HepG2 (cell line): ENCODE measurements around the gene BMPR2. TPM values are rescaled to one million over a fixed set of nuclear protein-coding genes. Genes with fewer than 3 reads are reported as not detected.

Experiments used
- BHLHE40 ChIP-seq: IDR thresholded peaks from 2 replicates; pipeline ENCODE4 v1.6.1; 2011; ENCODE audit warnings: low read length, improper control_type of control experiment
- CEBPG ChIP-seq: IDR thresholded peaks from 2 replicates; pipeline ENCODE4 v1.6.1; 2016
- FOXP1 ChIP-seq, 2 experiments: fragments of 450-650 bp in 1 of 2; IDR thresholded peaks; 2 replicates each; pipeline ENCODE4 v1.6.1; 2017 to 2018; ENCODE audit warnings: antibody characterized with exemption in 1 of 2
- HNRNPLL ChIP-seq: fragments of 200-400 bp; formaldehyde crosslinking; IDR thresholded peaks from 2 replicates; pipeline ENCODE4 v1.6.1; 2017; ENCODE audit warnings: mild to moderate bottlenecking, low read depth, low read length; ENCODE audit not compliant: poor library complexity, severe bottlenecking
- MIER2 ChIP-seq: IDR thresholded peaks from 2 replicates; pipeline ENCODE4 v1.6.1; 2016; ENCODE audit warnings: missing biosample characterization, missing genetic modification reagents
- NFRKB ChIP-seq: fragments of 450-650 bp; IDR thresholded peaks from 2 replicates; pipeline ENCODE4 v1.6.1; 2017
- RXRB ChIP-seq: IDR thresholded peaks from 2 replicates; pipeline ENCODE4 v1.6.1; 2016; ENCODE audit warnings: borderline replicate concordance, missing genetic modification reagents, missing compliant biosample characterization
- SNAI1 ChIP-seq: sonication (generic); formaldehyde crosslinking; IDR thresholded peaks from 2 replicates; pipeline ENCODE4 v1.5.0; 2020; ENCODE audit warnings: mild to moderate bottlenecking, missing genetic modification reagents, borderline replicate concordance
- SRSF4 ChIP-seq: fragments of 200-400 bp; formaldehyde crosslinking; IDR thresholded peaks from one replicate; pipeline ENCODE4 v1.6.1; 2018; ENCODE audit warnings: mild to moderate bottlenecking, low read depth, low read length, moderate library complexity; ENCODE audit not compliant: poor library complexity, severe bottlenecking
- TARDBP ChIP-seq: sonication (generic); formaldehyde crosslinking; IDR thresholded peaks from 2 replicates; pipeline ENCODE4 v1.8.0; 2022; ENCODE audit warnings: mild to moderate bottlenecking, missing genetic modification reagents
- WIZ ChIP-seq: sonication (generic); formaldehyde crosslinking; IDR thresholded peaks from 2 replicates; pipeline ENCODE4 v1.5.1; 2020; ENCODE audit warnings: mild to moderate bottlenecking, missing genetic modification reagents
- ZBTB20 ChIP-seq: sonication (generic); formaldehyde crosslinking; IDR thresholded peaks from 2 replicates; pipeline ENCODE4 v1.8.1; 2023; ENCODE audit warnings: missing genetic modification reagents, low read depth, mild to moderate bottlenecking, borderline replicate concordance
- ZFP82 ChIP-seq: sonication (generic); formaldehyde crosslinking; IDR thresholded peaks from 2 replicates; pipeline ENCODE4 v1.5.1; 2020; ENCODE audit warnings: mild to moderate bottlenecking, missing genetic modification reagents, borderline replicate concordance
- ZMYM3 ChIP-seq: sonication (generic); formaldehyde crosslinking; IDR thresholded peaks from 2 replicates; pipeline ENCODE4 v1.5.1; 2020; ENCODE audit warnings: mild to moderate bottlenecking, missing genetic modification reagents
- ZNF274 ChIP-seq: sonication (generic); formaldehyde crosslinking; IDR thresholded peaks from 2 replicates; pipeline ENCODE4 v1.5.1; 2020; ENCODE audit warnings: mild to moderate bottlenecking, missing genetic modification reagents
- ZNF3 ChIP-seq: IDR thresholded peaks from 2 replicates; pipeline ENCODE4 v1.7.0; 2017; ENCODE audit warnings: inconsistent platforms
- ZNF329 ChIP-seq: sonication (generic); formaldehyde crosslinking; IDR thresholded peaks from 2 replicates; pipeline ENCODE4 v1.9.0; 2021; ENCODE audit warnings: low read depth, mild to moderate bottlenecking, missing genetic modification reagents
- ZNF362 ChIP-seq: sonication (generic); formaldehyde crosslinking; IDR thresholded peaks from 2 replicates; pipeline ENCODE4 v1.4.0; 2020; ENCODE audit warnings: missing genetic modification reagents, mild to moderate bottlenecking, borderline replicate concordance
- ZNF564 ChIP-seq: sonication (generic); formaldehyde crosslinking; IDR thresholded peaks from 2 replicates; pipeline ENCODE4 v1.8.1; 2023; ENCODE audit warnings: mild to moderate bottlenecking, missing genetic modification reagents
- ZNF572 ChIP-seq: sonication (generic); formaldehyde crosslinking; IDR thresholded peaks from 2 replicates; pipeline ENCODE4 v1.5.1; 2020; ENCODE audit warnings: mild to moderate bottlenecking, missing genetic modification reagents
- ZNF703 ChIP-seq: sonication (generic); formaldehyde crosslinking; IDR thresholded peaks from 2 replicates; pipeline ENCODE4 v1.5.1; 2020; ENCODE audit warnings: missing genetic modification reagents, mild to moderate bottlenecking, moderate library complexity, borderline replicate concordance
- ZNF713 ChIP-seq: sonication (generic); formaldehyde crosslinking; IDR thresholded peaks from 2 replicates; pipeline ENCODE4 v1.4.0; 2020; ENCODE audit warnings: mild to moderate bottlenecking, missing genetic modification reagents
- polyA plus RNA-seq, 8 experiments: library from polyadenylated mRNA; depleted of rRNA in 3 of 8; stranded (reverse) in 7 of 8; unstranded in 1 of 8; fragments of >200 nt; fragmentation: Illumina TruSeq in 4 of 8; extraction: Trizol in 4 of 8; gene quantifications; 2 replicates each; pipeline versions ENCODE4 v1.2.1 to v1.2.3, GENCODE V29; 2011 to 2016; ENCODE audit warnings: low read depth in 4 of 8, missing spikeins in 1 of 8, mixed read lengths in 1 of 8; ENCODE audit not compliant: insufficient read depth in 1 of 8
- total RNA-seq, 5 experiments: library from RNA; depleted of rRNA; stranded (reverse); fragments of >200 nt; fragmentation: Illumina TruSeq; extraction: Trizol; gene quantifications; 2 replicates each; pipeline ENCODE4 v1.2.3, GENCODE V29; 2016; ENCODE audit warnings: low read depth in 1 of 5
- TF ChIP-seq, protein P1 (sequence below): sonication (generic); formaldehyde crosslinking; conservative IDR thresholded peaks from 2 replicates; pipeline ENCODE4 v1.4.0; 2020; ENCODE audit warnings: mild to moderate bottlenecking, missing genetic modification reagents, moderate library complexity
- TF ChIP-seq, protein P2 (sequence below): sonication (generic); formaldehyde crosslinking; IDR thresholded peaks from 2 replicates; pipeline ENCODE4 v1.8.0; 2022; ENCODE audit warnings: missing genetic modification reagents, low read depth, mild to moderate bottlenecking, borderline replicate concordance
- TF ChIP-seq, protein P3 (sequence below): sonication (generic); formaldehyde crosslinking; conservative IDR thresholded peaks from 2 replicates; pipeline ENCODE4 v1.8.1; 2023; ENCODE audit warnings: missing genetic modification reagents

Gene BMPR2
- total and polyA plus RNA-seq, 2 of the 13 experiments (the other 11 are each of a cell fraction or from before 2014, with no cell fraction given): 5.5 to 10.3 TPM

- TF ChIP-seq, protein P1, sequence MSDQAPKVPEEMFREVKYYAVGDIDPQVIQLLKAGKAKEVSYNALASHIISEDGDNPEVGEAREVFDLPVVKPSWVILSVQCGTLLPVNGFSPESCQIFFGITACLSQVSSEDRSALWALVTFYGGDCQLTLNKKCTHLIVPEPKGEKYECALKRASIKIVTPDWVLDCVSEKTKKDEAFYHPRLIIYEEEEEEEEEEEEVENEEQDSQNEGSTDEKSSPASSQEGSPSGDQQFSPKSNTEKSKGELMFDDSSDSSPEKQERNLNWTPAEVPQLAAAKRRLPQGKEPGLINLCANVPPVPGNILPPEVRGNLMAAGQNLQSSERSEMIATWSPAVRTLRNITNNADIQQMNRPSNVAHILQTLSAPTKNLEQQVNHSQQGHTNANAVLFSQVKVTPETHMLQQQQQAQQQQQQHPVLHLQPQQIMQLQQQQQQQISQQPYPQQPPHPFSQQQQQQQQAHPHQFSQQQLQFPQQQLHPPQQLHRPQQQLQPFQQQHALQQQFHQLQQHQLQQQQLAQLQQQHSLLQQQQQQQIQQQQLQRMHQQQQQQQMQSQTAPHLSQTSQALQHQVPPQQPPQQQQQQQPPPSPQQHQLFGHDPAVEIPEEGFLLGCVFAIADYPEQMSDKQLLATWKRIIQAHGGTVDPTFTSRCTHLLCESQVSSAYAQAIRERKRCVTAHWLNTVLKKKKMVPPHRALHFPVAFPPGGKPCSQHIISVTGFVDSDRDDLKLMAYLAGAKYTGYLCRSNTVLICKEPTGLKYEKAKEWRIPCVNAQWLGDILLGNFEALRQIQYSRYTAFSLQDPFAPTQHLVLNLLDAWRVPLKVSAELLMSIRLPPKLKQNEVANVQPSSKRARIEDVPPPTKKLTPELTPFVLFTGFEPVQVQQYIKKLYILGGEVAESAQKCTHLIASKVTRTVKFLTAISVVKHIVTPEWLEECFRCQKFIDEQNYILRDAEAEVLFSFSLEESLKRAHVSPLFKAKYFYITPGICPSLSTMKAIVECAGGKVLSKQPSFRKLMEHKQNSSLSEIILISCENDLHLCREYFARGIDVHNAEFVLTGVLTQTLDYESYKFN: 0 out of 2 replicates have a peak, but pooled peaks have one; percentile 23
- TF ChIP-seq MIER2 (no peak), ZNF3 (CRISPR knock-in tag) (no peak), ZNF713 (CRISPR knock-in tag) (no peak), HNRNPLL (peak; percentile 59), ZNF572 (no peak), FOXP1 (IDR thresholded peaks at IDR 0.05) (no peak), FOXP1 (CRISPR knock-in tag; IDR thresholded peaks at IDR 0.05) (no peak), BHLHE40 (no peak), ZBTB20 (CRISPR knock-in tag) (no peak), SNAI1 (CRISPR knock-in tag) (0 out of 2 replicates have a peak, but pooled peaks have one; percentile 85), NFRKB (no peak), WIZ (CRISPR knock-in tag) (no peak), ZNF362 (CRISPR knock-in tag) (peak; percentile 30; the same call in 1 of the 2 replicates), ZNF329 (CRISPR knock-in tag) (no peak), TARDBP (CRISPR knock-in tag) (no peak), SRSF4 (no peak), ZMYM3 (peak; percentile 54; the same call in 1 of the 2 replicates), ZNF564 (no peak), RXRB (no peak), ZFP82 (CRISPR knock-in tag) (no peak), ZNF703 (CRISPR knock-in tag) (no peak), ZNF274 (CRISPR knock-in tag) (peak; percentile 65; the same call in 1 of the 2 replicates), CEBPG (CRISPR knock-in tag) (no peak)
- TF ChIP-seq, protein P2, sequence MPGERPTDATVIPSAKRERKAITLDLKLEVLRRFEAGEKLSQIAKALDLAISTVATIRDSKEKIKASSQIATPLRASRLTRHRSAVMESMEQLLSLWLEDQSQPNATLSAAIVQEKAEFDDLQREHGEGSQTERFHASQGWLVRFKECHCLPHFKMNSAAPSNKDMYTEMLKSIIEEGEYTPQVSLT: no peak
- TF ChIP-seq, protein P3, sequence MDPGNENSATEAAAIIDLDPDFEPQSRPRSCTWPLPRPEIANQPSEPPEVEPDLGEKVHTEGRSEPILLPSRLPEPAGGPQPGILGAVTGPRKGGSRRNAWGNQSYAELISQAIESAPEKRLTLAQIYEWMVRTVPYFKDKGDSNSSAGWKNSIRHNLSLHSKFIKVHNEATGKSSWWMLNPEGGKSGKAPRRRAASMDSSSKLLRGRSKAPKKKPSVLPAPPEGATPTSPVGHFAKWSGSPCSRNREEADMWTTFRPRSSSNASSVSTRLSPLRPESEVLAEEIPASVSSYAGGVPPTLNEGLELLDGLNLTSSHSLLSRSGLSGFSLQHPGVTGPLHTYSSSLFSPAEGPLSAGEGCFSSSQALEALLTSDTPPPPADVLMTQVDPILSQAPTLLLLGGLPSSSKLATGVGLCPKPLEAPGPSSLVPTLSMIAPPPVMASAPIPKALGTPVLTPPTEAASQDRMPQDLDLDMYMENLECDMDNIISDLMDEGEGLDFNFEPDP (CRISPR knock-in tag): no peak
These were observed 1.2 kb downstream of the BMPR2 start (continued) for GRCh38 chr2:202377207-202377761.
